Activated B cell treated with CpG ODN at 0.5 μM for 24 hours (primary cell): ENCODE data around the gene LETM1. TPM values are rescaled to one million over a fixed set of nuclear protein-coding genes. Genes with fewer than 3 reads are reported as not detected.

ENCODE experiments used
- ATAC-seq: fragments of 200-7000 bp; cut with Tn5 transposase; one replicate; pipeline ENCODE4 v1.10.0; 2021; ENCODE audit warnings: low read depth, mild to moderate bottlenecking, moderate library complexity
- CTCF ChIA-PET: fragments of 350-600 bp; sonication (Branson Sonifier 250); formaldehyde crosslinking; loops from one replicate; lab custom pipeline; 2021; ENCODE audit warnings: antibody characterized with exemption; lab: Charles Lee
- POLR2A ChIA-PET: fragments of 350-600 bp; sonication (Branson Sonifier 250); formaldehyde crosslinking; loops from one replicate; lab custom pipeline; 2021; ENCODE audit warnings: antibody characterized with exemption; lab: Charles Lee
- DNase-seq: peaks from one replicate; pipeline ENCODE4 v3.0.0; 2022
- H3K27ac Mint-ChIP-seq: one replicate; pipeline ENCODE4 v1.8.0; 2020; ENCODE audit warnings: mixed read lengths
- H3K27me3 Mint-ChIP-seq: one replicate; pipeline ENCODE4 v1.8.0; 2021; ENCODE audit warnings: mixed read lengths
- H3K36me3 Mint-ChIP-seq: one replicate; pipeline ENCODE4 v1.8.0; 2021; ENCODE audit warnings: low read depth, mixed read lengths
- H3K4me1 Mint-ChIP-seq: one replicate; pipeline ENCODE4 v1.8.0; 2021; ENCODE audit warnings: mixed read lengths
- H3K4me3 Mint-ChIP-seq: one replicate; pipeline ENCODE4 v1.8.0; 2020; ENCODE audit warnings: mild to moderate bottlenecking, mixed read lengths
- H3K9me3 Mint-ChIP-seq: one replicate; pipeline ENCODE4 v1.8.0; 2020; ENCODE audit warnings: mixed read lengths
- intact Hi-C: fragments of 100-400 bp; cut with micrococcal nuclease; formaldehyde crosslinking; loops from one replicate; pipeline ENCODE4 v1.15.1; 2024
- total RNA-seq: library from RNA; stranded (reverse); gene quantifications from 2 replicates; pipeline ENCODE4 v1.2.3, GENCODE V29; 2022
- TF ChIP-seq, protein P1 (sequence below): fragments of 200-600 bp; IDR thresholded peaks from one replicate; pipeline ENCODE4 v1.8.0; 2022; ENCODE audit warnings: antibody characterized with exemption, mild to moderate bottlenecking

The LETM1 gene
- total RNA-seq, 1 donor from 2014 or later = 60.3 TPM

- DNase-seq = no peak
Observed at GRCh38 chr4:1798580-1799386, 57.2 kb downstream of the LETM1 start.

GRCh38 chr4:1797861-1798579 is 57.9 kb downstream of the LETM1 start:
- Mint-ChIP-seq H3K36me3 (no peaks in the 10 kb centered on the region), H3K4me3 (no peak overlapping the region), H3K4me1 (peaks cover 2% of the 10 kb centered on the region), H3K9me3 (no peaks in the 10 kb centered on the region), H3K27me3 (peaks cover 19% of the 10 kb centered on the region), H3K27ac (no peak overlapping the region)
- no peak for ATAC-seq
- ChIA-PET POLR2A (no interaction called here), CTCF (no interaction called here)
- TF ChIP-seq, protein P1, sequence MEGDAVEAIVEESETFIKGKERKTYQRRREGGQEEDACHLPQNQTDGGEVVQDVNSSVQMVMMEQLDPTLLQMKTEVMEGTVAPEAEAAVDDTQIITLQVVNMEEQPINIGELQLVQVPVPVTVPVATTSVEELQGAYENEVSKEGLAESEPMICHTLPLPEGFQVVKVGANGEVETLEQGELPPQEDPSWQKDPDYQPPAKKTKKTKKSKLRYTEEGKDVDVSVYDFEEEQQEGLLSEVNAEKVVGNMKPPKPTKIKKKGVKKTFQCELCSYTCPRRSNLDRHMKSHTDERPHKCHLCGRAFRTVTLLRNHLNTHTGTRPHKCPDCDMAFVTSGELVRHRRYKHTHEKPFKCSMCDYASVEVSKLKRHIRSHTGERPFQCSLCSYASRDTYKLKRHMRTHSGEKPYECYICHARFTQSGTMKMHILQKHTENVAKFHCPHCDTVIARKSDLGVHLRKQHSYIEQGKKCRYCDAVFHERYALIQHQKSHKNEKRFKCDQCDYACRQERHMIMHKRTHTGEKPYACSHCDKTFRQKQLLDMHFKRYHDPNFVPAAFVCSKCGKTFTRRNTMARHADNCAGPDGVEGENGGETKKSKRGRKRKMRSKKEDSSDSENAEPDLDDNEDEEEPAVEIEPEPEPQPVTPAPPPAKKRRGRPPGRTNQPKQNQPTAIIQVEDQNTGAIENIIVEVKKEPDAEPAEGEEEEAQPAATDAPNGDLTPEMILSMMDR = no peak
- intact Hi-C loops = no loop called here
- DNase-seq = no peak

More at GRCh38 chr4:1798580-1799386, 57.2 kb downstream of the LETM1 start:
- no peak overlapping the region for H3K4me3 Mint-ChIP-seq
- no peak overlapping the region for H3K27ac Mint-ChIP-seq
- intact Hi-C loops = no loop called here
- ATAC-seq = no peak
- H3K27me3 Mint-ChIP-seq = peaks cover 19% of the 10 kb centered on the region
- TF ChIP-seq, protein P1 = no peak
- ChIA-PET POLR2A (no interaction called here), CTCF (no interaction called here)
- H3K4me1 Mint-ChIP-seq = peaks cover 2% of the 10 kb centered on the region
- H3K9me3 Mint-ChIP-seq = no peaks in the 10 kb centered on the region
- H3K36me3 Mint-ChIP-seq = no peaks in the 10 kb centered on the region

DNA sequence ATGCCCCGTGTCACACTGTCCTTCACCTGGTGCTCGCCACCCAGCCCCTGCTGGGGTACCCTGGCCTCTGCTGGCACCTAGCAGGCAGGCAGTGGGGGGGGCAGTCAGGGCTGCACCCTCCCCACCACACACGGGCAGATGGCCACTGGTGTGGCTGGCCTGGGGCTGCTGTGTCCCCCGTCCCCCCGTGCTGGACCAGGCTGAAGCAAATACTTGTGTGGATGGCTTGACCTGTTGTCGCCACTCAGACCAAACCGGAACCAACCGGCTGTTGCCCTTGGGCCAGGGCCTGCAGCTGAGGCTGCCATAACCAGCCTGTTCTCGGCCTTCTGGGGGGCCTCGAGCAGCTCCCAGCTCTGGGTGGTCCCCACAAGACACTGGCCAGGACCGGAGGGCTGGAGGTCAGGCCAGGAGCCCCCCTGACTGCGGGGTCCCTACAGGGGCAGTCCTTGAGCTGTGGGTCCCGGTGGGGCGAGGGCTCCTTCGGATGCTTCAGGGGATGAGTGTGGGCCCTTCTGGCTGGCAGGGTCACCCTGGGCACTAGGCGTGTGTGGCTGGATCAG is 58.6 kb downstream of the LETM1 start:
- TF ChIP-seq, protein P1 = no peak
- H3K9me3 Mint-ChIP-seq = no peaks in the 10 kb centered on the region
- H3K4me1 Mint-ChIP-seq = peaks cover 2% of the 10 kb centered on the region
- CTCF ChIA-PET = no interaction called here
- no peak overlapping the region for H3K4me3 Mint-ChIP-seq
- no peak overlapping the region for H3K27ac Mint-ChIP-seq
- peaks cover 19% of the 10 kb centered on the region for H3K27me3 Mint-ChIP-seq
- POLR2A ChIA-PET = no interaction called here
- no peak for DNase-seq
- ATAC-seq = no peak
- intact Hi-C loops = no loop called here
- no peaks in the 10 kb centered on the region for H3K36me3 Mint-ChIP-seq

- H3K4me1 Mint-ChIP-seq = peaks cover 2% of the 10 kb centered on the region
- CTCF ChIA-PET = no interaction called here
- POLR2A ChIA-PET = no interaction called here
- TF ChIP-seq, protein P1 = no peak
- H3K9me3 Mint-ChIP-seq = no peaks in the 10 kb centered on the region
- no peak overlapping the region for H3K4me3 Mint-ChIP-seq
- no peak overlapping the region for H3K27ac Mint-ChIP-seq
- no peaks in the 10 kb centered on the region for H3K36me3 Mint-ChIP-seq
- intact Hi-C loops = no loop called here
- peaks cover 20% of the 10 kb centered on the region for H3K27me3 Mint-ChIP-seq
- DNase-seq (no peak), ATAC-seq (no peak)
Observed at GRCh38 chr4:1796486-1797204, 59.3 kb downstream of the LETM1 start.
